Smooth muscle cell (in vitro differentiated cells): ENCODE results near the gene MTG1. TPM values are rescaled to one million over a fixed set of nuclear protein-coding genes. Genes with fewer than 3 reads are reported as not detected.

Source experiments
- DNase-seq: peaks from one replicate; lab custom pipeline; 2025; ENCODE audit not compliant: unreplicated experiment; lab: John Stamatoyannopoulos, UW
- H2AFZ ChIP-seq: fragments of 200-600 bp; sonication (generic); 2 replicates; pipeline ENCODE4 v1.6.0; 2016; ENCODE audit warnings: antibody characterized with exemption, low read depth, mild to moderate bottlenecking
- H3F3A ChIP-seq: fragments of 200-600 bp; sonication (generic); 2 replicates; pipeline ENCODE4 v1.6.0; 2017; ENCODE audit warnings: antibody characterized with exemption, low read depth
- H3K27ac ChIP-seq: fragments of 200-600 bp; sonication (generic); 2 replicates; pipeline ENCODE4 v1.5.1; 2016; ENCODE audit warnings: low read depth, mild to moderate bottlenecking
- H3K27me3 ChIP-seq: fragments of 200-600 bp; sonication (generic); 2 replicates; pipeline ENCODE4 v1.6.1; 2016; ENCODE audit warnings: low read depth, mild to moderate bottlenecking
- H3K36me3 ChIP-seq: fragments of 200-600 bp; sonication (generic); 2 replicates; pipeline ENCODE4 v1.5.1; 2016; ENCODE audit warnings: low read depth
- H3K4me1 ChIP-seq: fragments of 200-600 bp; sonication (generic); 2 replicates; pipeline ENCODE4 v1.5.1; 2016; ENCODE audit warnings: low read depth
- H3K4me2 ChIP-seq: fragments of 200-600 bp; sonication (generic); 2 replicates; pipeline ENCODE4 v1.6.0; 2016; ENCODE audit warnings: mild to moderate bottlenecking
- H3K4me3 ChIP-seq: fragments of 200-600 bp; sonication (generic); 2 replicates; pipeline ENCODE4 v1.5.1; 2016; ENCODE audit warnings: mild to moderate bottlenecking
- H3K79me2 ChIP-seq: fragments of 200-600 bp; sonication (generic); 2 replicates; pipeline ENCODE4 v1.6.0; 2016; ENCODE audit warnings: low read depth, mild to moderate bottlenecking
- H3K9ac ChIP-seq: fragments of 200-600 bp; sonication (generic); 2 replicates; pipeline ENCODE4 v1.6.0; 2016; ENCODE audit warnings: low read depth
- H3K9me3 ChIP-seq: fragments of 200-600 bp; sonication (generic); replicated peaks from 2 replicates; pipeline ENCODE4 v1.5.1; 2016; ENCODE audit warnings: low read depth
- H4K20me1 ChIP-seq: fragments of 200-600 bp; sonication (generic); 2 replicates; pipeline ENCODE4 v1.6.0; 2016; ENCODE audit warnings: low read depth
- WGBS: methylation state at CpG from one replicate; pipeline ENCODE4 v1.1.7; 2016; ENCODE audit warnings: low lambda C conversion rate; 5-methylcytosine and 5-hydroxymethylcytosine counted together
- polyA plus RNA-seq: library from polyadenylated mRNA; unstranded; fragments of >200 nt; fragmentation: Nextera tagmentation; extraction: Ambion mirVana; gene quantifications from 2 replicates; pipeline ENCODE4 v1.2.1, GENCODE V29; 2016
- total RNA-seq: library from RNA; depleted of rRNA; stranded (reverse); fragments of >200 nt; gene quantifications from 2 replicates; pipeline ENCODE4 v1.2.3, GENCODE V29; 2014
- TF ChIP-seq, protein P1 (sequence below): fragments of 200-600 bp; sonication (generic); IDR thresholded peaks from 2 replicates; pipeline ENCODE4 v1.5.1; 2017; ENCODE audit warnings: borderline replicate concordance, mild to moderate bottlenecking, antibody characterized with exemption; ENCODE audit not compliant: insufficient read depth, poor library complexity, severe bottlenecking

Gene MTG1
- total and polyA plus RNA-seq, 2 experiments from 2014 or later, result 20.6 to 53.5 TPM

DNA sequence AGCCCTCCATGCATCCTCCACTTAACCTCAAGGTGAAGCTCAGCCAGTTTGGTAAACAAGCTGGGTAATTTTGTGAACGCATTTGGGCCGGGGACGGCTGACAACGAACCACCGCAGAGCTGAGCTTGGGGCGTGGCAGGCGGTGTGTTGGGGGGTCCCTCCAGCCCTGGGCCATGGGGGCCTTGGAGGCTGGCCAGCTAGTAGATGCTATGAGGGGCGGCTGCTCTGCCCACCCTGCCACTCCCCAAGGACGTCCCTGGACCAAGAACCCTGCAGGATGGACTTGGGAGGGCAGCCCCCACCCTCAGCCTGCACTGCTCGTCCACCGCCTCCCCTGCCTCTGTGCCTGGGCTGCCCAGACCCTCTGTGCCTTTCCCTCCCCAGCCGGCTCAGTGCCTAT, 47.8 kb downstream of the MTG1 start:
- WGBS, result 83% methylated on average over 12 of the region's 12 CpGs
- H3K27ac ChIP-seq, result no peak overlapping the region
- no peaks in the 10 kb centered on the region for H3F3A ChIP-seq
- no peak overlapping the region for H3K4me3 ChIP-seq
- TF ChIP-seq, protein P1, sequence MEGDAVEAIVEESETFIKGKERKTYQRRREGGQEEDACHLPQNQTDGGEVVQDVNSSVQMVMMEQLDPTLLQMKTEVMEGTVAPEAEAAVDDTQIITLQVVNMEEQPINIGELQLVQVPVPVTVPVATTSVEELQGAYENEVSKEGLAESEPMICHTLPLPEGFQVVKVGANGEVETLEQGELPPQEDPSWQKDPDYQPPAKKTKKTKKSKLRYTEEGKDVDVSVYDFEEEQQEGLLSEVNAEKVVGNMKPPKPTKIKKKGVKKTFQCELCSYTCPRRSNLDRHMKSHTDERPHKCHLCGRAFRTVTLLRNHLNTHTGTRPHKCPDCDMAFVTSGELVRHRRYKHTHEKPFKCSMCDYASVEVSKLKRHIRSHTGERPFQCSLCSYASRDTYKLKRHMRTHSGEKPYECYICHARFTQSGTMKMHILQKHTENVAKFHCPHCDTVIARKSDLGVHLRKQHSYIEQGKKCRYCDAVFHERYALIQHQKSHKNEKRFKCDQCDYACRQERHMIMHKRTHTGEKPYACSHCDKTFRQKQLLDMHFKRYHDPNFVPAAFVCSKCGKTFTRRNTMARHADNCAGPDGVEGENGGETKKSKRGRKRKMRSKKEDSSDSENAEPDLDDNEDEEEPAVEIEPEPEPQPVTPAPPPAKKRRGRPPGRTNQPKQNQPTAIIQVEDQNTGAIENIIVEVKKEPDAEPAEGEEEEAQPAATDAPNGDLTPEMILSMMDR, result no peak
- no peaks in the 10 kb centered on the region for H3K36me3 ChIP-seq
- no peak for DNase-seq
- no peak overlapping the region for H3K4me2 ChIP-seq
- H3K79me2 ChIP-seq, result no peaks in the 10 kb centered on the region
- no peaks in the 10 kb centered on the region for H3K4me1 ChIP-seq
- peaks cover 3% of the 10 kb centered on the region for H3K9me3 ChIP-seq
- no peaks in the 10 kb centered on the region for H4K20me1 ChIP-seq
- H2AFZ ChIP-seq, result no peak overlapping the region
- H3K27me3 ChIP-seq, result no peaks in the 10 kb centered on the region
- H3K9ac ChIP-seq, result no peak overlapping the region

DNA sequence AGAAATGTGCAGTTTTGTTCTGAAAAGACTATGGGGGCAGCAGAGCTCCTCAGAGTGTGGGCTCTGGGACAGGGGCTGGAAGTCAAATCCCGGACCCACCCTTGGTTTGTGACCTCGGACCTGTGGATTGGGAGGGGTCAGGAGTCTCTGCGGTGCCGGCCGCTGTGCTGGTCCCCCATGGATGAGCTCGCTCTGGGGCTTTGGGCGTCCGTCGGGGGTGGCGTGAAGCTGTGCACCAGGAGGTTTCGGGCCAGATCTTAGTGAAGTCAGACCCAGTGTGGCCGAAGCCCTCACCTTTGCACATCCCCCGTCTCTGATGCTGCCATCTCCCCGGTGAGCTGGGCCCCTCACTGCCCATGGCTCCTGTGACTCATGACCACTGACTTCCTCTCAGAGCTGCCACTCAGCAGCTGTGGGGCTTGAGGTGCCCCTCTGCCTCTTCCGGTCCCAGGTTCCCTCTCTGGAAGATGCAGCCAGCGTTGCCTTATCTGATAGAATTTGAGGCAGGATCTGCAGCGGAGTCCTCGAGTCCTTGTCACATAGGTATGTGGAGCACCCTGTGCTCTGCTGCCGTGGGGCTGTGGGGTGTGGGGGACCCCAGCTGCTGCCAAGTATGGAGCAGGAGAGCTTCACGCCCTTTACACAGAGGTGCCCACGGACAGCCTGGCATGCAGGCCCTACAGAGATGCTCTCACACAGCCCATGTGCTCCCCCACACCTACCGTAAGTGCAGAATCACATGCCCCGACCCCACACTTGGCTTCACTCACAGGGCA, 48.4 kb downstream of the MTG1 start:
- no peaks in the 10 kb centered on the region for H3F3A ChIP-seq
- H3K27me3 ChIP-seq, result no peaks in the 10 kb centered on the region
- no peak for DNase-seq
- no peaks in the 10 kb centered on the region for H3K79me2 ChIP-seq
- 89% methylated on average over 22 of the region's 23 CpGs for WGBS
- H4K20me1 ChIP-seq, result no peaks in the 10 kb centered on the region
- no peak overlapping the region for H2AFZ ChIP-seq
- H3K4me2 ChIP-seq, result no peak overlapping the region
- no peak overlapping the region for H3K9ac ChIP-seq
- TF ChIP-seq, protein P1, result no peak
- H3K4me1 ChIP-seq, result no peaks in the 10 kb centered on the region
- H3K9me3 ChIP-seq, result peaks cover 6% of the 10 kb centered on the region
- H3K27ac ChIP-seq, result no peak overlapping the region
- H3K36me3 ChIP-seq, result no peaks in the 10 kb centered on the region
- no peak overlapping the region for H3K4me3 ChIP-seq

DNA sequence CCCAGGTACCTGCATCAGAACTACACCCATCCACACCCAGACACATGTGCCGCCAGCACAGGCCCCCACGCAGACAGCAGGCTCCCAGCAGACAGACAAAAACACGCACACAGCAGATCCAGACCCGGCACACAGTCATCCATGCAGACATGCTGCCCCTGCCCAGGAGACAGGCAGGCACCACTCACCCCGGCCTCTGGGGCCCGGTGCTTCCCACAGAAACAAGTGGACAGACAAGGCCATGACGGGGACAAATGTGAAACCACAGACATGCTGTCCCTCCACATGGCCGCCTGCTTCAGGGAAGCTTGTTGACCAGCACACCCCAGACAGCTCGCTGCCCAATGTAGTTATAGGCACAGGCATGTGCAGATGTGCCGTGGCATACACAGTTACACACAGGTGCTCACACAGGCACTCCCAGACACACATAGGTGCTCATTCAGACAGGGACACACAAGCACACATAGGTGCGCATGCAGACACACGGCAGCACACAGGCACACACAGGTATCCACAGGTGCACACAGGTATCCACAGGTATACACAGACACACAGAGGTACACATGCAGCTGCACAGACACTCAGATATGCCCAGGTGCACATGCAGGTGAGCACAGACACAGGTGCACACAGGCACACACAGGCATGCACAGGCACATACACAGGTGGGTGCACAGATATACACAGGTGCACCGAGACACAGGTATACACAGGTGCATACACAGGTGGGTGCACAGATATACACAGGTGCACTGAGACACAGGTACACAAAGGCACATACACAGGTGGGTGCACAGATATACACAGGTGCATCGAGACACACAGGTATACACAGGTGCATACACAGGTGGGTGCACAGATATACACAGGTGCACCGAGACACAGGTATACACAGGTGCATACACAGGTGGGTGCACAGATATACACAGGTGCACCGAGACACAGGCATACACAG, 49.3 kb downstream of the MTG1 start:
- Histone ChIP-seq H3K27ac (no peak overlapping the region), H4K20me1 (no peaks in the 10 kb centered on the region), H2AFZ (no peak overlapping the region), H3K79me2 (no peaks in the 10 kb centered on the region), H3K27me3 (no peaks in the 10 kb centered on the region), H3K36me3 (no peaks in the 10 kb centered on the region), H3K4me3 (no peak overlapping the region), H3K9me3 (peaks cover 13% of the 10 kb centered on the region), H3K9ac (no peak overlapping the region), H3F3A (no peaks in the 10 kb centered on the region), H3K4me1 (no peaks in the 10 kb centered on the region), H3K4me2 (no peak overlapping the region)
- WGBS, result 89% methylated on average over 16 of the region's 16 CpGs
- DNase-seq, result no peak
- TF ChIP-seq, protein P1, result no peak
